ENCODE results near the gene COL4A3. TPM values are rescaled to one million over a fixed set of nuclear protein-coding genes. Genes with fewer than 3 reads are reported as not detected.

Gene COL4A3
- total RNA-seq, 1 experiment from 2014 or later: 0.15 TPM

- H3K14ac ChIP-seq (ENCODE audit: insufficient read depth, low read length): no peak overlapping the region
- no peaks in the 10 kb centered on the region for H3K23me2 ChIP-seq (ENCODE audit: insufficient read length, low read depth, low read length, poor library complexity, severe bottlenecking)
- no peak overlapping the region for H4K91ac ChIP-seq (ENCODE audit: insufficient read length, low read depth, low read length)
- Mint-ChIP-seq H3K4me3 (no peak overlapping the region), H3K27ac (no peak overlapping the region), H3K4me1 (no peaks in the 10 kb centered on the region), H3K27me3 (ENCODE audit: low read depth) (no peaks in the 10 kb centered on the region), H3K9me3 (no peaks in the 10 kb centered on the region), H3K36me3 (ENCODE audit: insufficient read depth in 1 of 3, low read depth in 3 of 3) (peaks cover 11 to 60% (median 59%) of the 10 kb centered on the region in 3 experiments; a peak in 5 of 7 replicates)
- no peak overlapping the region for H3T11ph ChIP-seq (ENCODE audit: low read length)
- no peak overlapping the region for H4K8ac ChIP-seq (replicated peaks; ENCODE audit: insufficient read length, low read depth, low read length)
- H2BK20ac ChIP-seq (ENCODE audit: low read depth, low read length, poor library complexity, severe bottlenecking): no peak overlapping the region
- H2AFZ ChIP-seq (ENCODE audit: low read length): no peak overlapping the region
- no peaks in the 10 kb centered on the region for H4K20me1 ChIP-seq (ENCODE audit: control insufficient read depth, insufficient read depth, insufficient read length)
- no CpG with 5 or more reads among the region's 2 CpGs for WGBS (ENCODE audit: extremely low coverage, insufficient read length, low lambda C conversion rate)
- no peak overlapping the region for H2BK15ac ChIP-seq (ENCODE audit: low read depth, low read length)
- H3K18ac ChIP-seq (ENCODE audit: insufficient read length, low read depth, low read length): no peak overlapping the region
- no peak overlapping the region for H3K27ac ChIP-seq (ENCODE audit: insufficient read length, low read depth, low read length)
- H3K23ac ChIP-seq (ENCODE audit: insufficient read length, low read depth, low read length): no peak overlapping the region
- no peak for TF ChIP-seq CTCF (conservative IDR thresholded peaks at IDR 0.05)
- no peak for DNase-seq
- H3K9ac ChIP-seq (ENCODE audit: extremely low read depth, insufficient read length, low read length): no peak overlapping the region
- no peak overlapping the region for H3K4me2 ChIP-seq (ENCODE audit: insufficient read depth, insufficient read length, low read length)
- no peak overlapping the region for H3K4ac ChIP-seq (ENCODE audit: low read depth, low read length)
- peaks cover 3% of the 10 kb centered on the region for H3K79me1 ChIP-seq (ENCODE audit: insufficient read depth, low read depth, low read length, poor library complexity, severe bottlenecking)
- no peak overlapping the region for H4K5ac ChIP-seq (ENCODE audit: insufficient read length, low read depth, low read length)
- H2BK5ac ChIP-seq (ENCODE audit: insufficient read length, low read length): no peak overlapping the region
- H3K79me2 ChIP-seq (ENCODE audit: insufficient read depth, low read length): no peaks in the 10 kb centered on the region
- H3K4me1 ChIP-seq (ENCODE audit: insufficient read depth, low read length): no peaks in the 10 kb centered on the region
- H3K56ac ChIP-seq (ENCODE audit: insufficient read length, low read depth, low read length): no peak overlapping the region
- H2BK120ac ChIP-seq (ENCODE audit: low read depth, low read length, poor library complexity, severe bottlenecking): no peak overlapping the region
- no peaks in the 10 kb centered on the region for H3K27me3 ChIP-seq (ENCODE audit: insufficient read depth, low read length)
- H3K9me3 ChIP-seq (ENCODE audit: control insufficient read depth, low read depth, low read length): no peaks in the 10 kb centered on the region
- H2BK12ac ChIP-seq (ENCODE audit: insufficient read length, low read depth, low read length): no peak overlapping the region
- no peak overlapping the region for H2AK5ac ChIP-seq (ENCODE audit: insufficient read length, low read length)
These were observed 173.0 kb downstream of the COL4A3 start for GRCh38 chr2:227337442-227337841.
